Natural killer cell (primary cell): ENCODE results near the gene ALPL. TPM values are rescaled to one million over a fixed set of nuclear protein-coding genes. Genes with fewer than 3 reads are reported as not detected.

Source experiments
- ATAC-seq, 3 donors: fragments of 150-1000 bp in 2 of 3; fragments of 200-7000 bp in 1 of 3; cut with Tn5 transposase; 1 replicate in 1 of 3; 2 replicates in 2 of 3; pipeline ENCODE4 v1.10.0; 2021; ENCODE audit warnings: mild to moderate bottlenecking in 2 of 3, moderate library complexity in 2 of 3
- DNase-seq, 2 donors: peaks; one replicate each; pipeline versions ENCODE4 v3.0.0 to v3.0.0-alpha.2; 2013 to 2021; ENCODE audit warnings: mixed read lengths in 1 of 2
- H3K27ac ChIP-seq: one replicate; pipeline ENCODE4 v1.5.1; 2013; ENCODE audit warnings: mild to moderate bottlenecking, low read length
- H3K27me3 ChIP-seq: one replicate; pipeline ENCODE4 v1.6.1; 2013; ENCODE audit warnings: low read length; ENCODE audit not compliant: control insufficient read depth, insufficient read depth
- H3K36me3 ChIP-seq: one replicate; pipeline ENCODE4 v1.6.1; 2013; ENCODE audit warnings: low read length; ENCODE audit not compliant: control insufficient read depth, insufficient read depth
- H3K4me1 ChIP-seq: one replicate; pipeline ENCODE4 v1.6.1; 2013; ENCODE audit warnings: low read length; ENCODE audit not compliant: control insufficient read depth, insufficient read depth
- H3K4me3 ChIP-seq: one replicate; pipeline ENCODE4 v1.5.1; 2013; ENCODE audit warnings: low read length
- H3K9me3 ChIP-seq: one replicate; pipeline ENCODE4 v1.6.1; 2013; ENCODE audit warnings: low read length; ENCODE audit not compliant: control insufficient read depth, insufficient read depth
- H3K27ac Mint-ChIP-seq, 2 donors: one replicate each; pipeline ENCODE4 v1.8.0; 2022; ENCODE audit warnings: mild to moderate bottlenecking in 2 of 2, mixed read lengths in 2 of 2, moderate library complexity in 1 of 2
- H3K27me3 Mint-ChIP-seq, 2 donors: one replicate each; pipeline ENCODE4 v1.8.0; 2022; ENCODE audit warnings: low read depth in 2 of 2, mixed read lengths in 2 of 2
- H3K36me3 Mint-ChIP-seq: one replicate; pipeline ENCODE4 v1.8.0; 2022; ENCODE audit warnings: mixed read lengths
- H3K4me1 Mint-ChIP-seq, 2 donors: one replicate each; pipeline ENCODE4 v1.8.0; 2022; ENCODE audit warnings: mixed read lengths in 2 of 2
- H3K4me3 Mint-ChIP-seq: one replicate; pipeline ENCODE4 v1.8.0; 2022; ENCODE audit warnings: mild to moderate bottlenecking, moderate library complexity, mixed read lengths
- H3K9me3 Mint-ChIP-seq, 2 donors: one replicate each; pipeline ENCODE4 v1.8.0; 2022; ENCODE audit warnings: mixed read lengths in 2 of 2
- CTCF ChIP-seq: fragments of 200-600 bp; IDR thresholded peaks from one replicate; pipeline ENCODE4 v1.8.0; 2022; ENCODE audit warnings: antibody characterized with exemption
- WGBS: methylation state at CpG from one replicate; pipeline ENCODE4 v1.1.7; 2013; ENCODE audit warnings: missing lambda C conversion rate; ENCODE audit not compliant: insufficient coverage; 5-methylcytosine and 5-hydroxymethylcytosine counted together
- intact Hi-C: fragments of 100-400 bp; cut with micrococcal nuclease; formaldehyde crosslinking; loops from one replicate; pipeline ENCODE4 v1.14.2; 2022
- total RNA-seq, 4 donors: library from RNA; stranded (reverse); fragments of 120-200 nt in 1 of 4; gene quantifications; one replicate each; pipeline versions ENCODE4 v1.2.3 to v1.2.4, GENCODE V29; 2013 to 2022

The ALPL gene
- total RNA-seq, 3 donors from 2014 or later (not counting 1 experiment from before 2014, with no cell fraction given) = 2.4 TPM; not detected in 2

- intact Hi-C loops = no loop called here
- no peaks in the 10 kb centered on the region for H3K4me1 ChIP-seq
- Mint-ChIP-seq H3K4me1 (no peaks in the 10 kb centered on the region), H3K36me3 (no peaks in the 10 kb centered on the region), H3K27me3 (peaks cover 0 to 10% of the 10 kb centered on the region in 2 donors), H3K4me3 (no peak overlapping the region), H3K27ac (no peak overlapping the region), H3K9me3 (no peaks in the 10 kb centered on the region)
- DNase-seq (no peak), ATAC-seq (no peak)
- TF ChIP-seq CTCF = no peak
- H3K9me3 ChIP-seq = no peaks in the 10 kb centered on the region
- H3K36me3 ChIP-seq = no peaks in the 10 kb centered on the region
- H3K27me3 ChIP-seq = no peaks in the 10 kb centered on the region
- WGBS = 89% methylated on average over 3 of the region's 5 CpGs
- no peak overlapping the region for H3K4me3 ChIP-seq
- H3K27ac ChIP-seq = no peak overlapping the region
Measured at GRCh38 chr1:21576798-21577187, 67.6 kb downstream of the ALPL start.

- no peaks in the 10 kb centered on the region for H3K36me3 Mint-ChIP-seq
- Histone ChIP-seq H3K4me3 (no peak overlapping the region), H3K27ac (no peak overlapping the region), H3K27me3 (no peaks in the 10 kb centered on the region), H3K36me3 (no peaks in the 10 kb centered on the region), H3K9me3 (no peaks in the 10 kb centered on the region), H3K4me1 (no peaks in the 10 kb centered on the region)
- no peaks in the 10 kb centered on the region for H3K9me3 Mint-ChIP-seq
- H3K4me1 Mint-ChIP-seq = no peaks in the 10 kb centered on the region
- no peak for DNase-seq
- TF ChIP-seq CTCF = no peak
- H3K4me3 Mint-ChIP-seq = no peak overlapping the region
- H3K27me3 Mint-ChIP-seq = peaks cover 0 to 10% of the 10 kb centered on the region in 2 donors
- ATAC-seq = no peak
- intact Hi-C loops = no loop called here
- 85% methylated on average over 26 of the region's 26 CpGs for WGBS
- H3K27ac Mint-ChIP-seq = no peak overlapping the region
Measured at GRCh38 chr1:21577324-21577723, 68.1 kb downstream of the ALPL start.

GRCh38 chr1:21577933-21578332, 68.7 kb downstream of the ALPL start:
- DNase-seq (no peak), ATAC-seq (no peak)
- Mint-ChIP-seq H3K4me1 (no peaks in the 10 kb centered on the region), H3K9me3 (no peaks in the 10 kb centered on the region), H3K27me3 (peaks cover 0 to 10% of the 10 kb centered on the region in 2 donors), H3K4me3 (no peak overlapping the region), H3K27ac (no peak overlapping the region), H3K36me3 (no peaks in the 10 kb centered on the region)
- H3K4me1 ChIP-seq = no peaks in the 10 kb centered on the region
- 94% methylated on average over 9 of the region's 9 CpGs for whole genome bisulfite sequencing
- H3K4me3 ChIP-seq = no peak overlapping the region
- no peaks in the 10 kb centered on the region for H3K36me3 ChIP-seq
- H3K27ac ChIP-seq = no peak overlapping the region
- no peaks in the 10 kb centered on the region for H3K27me3 ChIP-seq
- TF ChIP-seq CTCF = no peak
- intact Hi-C loops = no loop called here
- no peaks in the 10 kb centered on the region for H3K9me3 ChIP-seq

GRCh38 chr1:21579791-21580190, 70.6 kb downstream of the ALPL start:
- no peaks in the 10 kb centered on the region for H3K27me3 ChIP-seq
- Mint-ChIP-seq H3K9me3 (no peaks in the 10 kb centered on the region), H3K27ac (no peak overlapping the region), H3K4me3 (no peak overlapping the region), H3K27me3 (no peaks in the 10 kb centered on the region), H3K4me1 (no peaks in the 10 kb centered on the region), H3K36me3 (no peaks in the 10 kb centered on the region)
- TF ChIP-seq CTCF = no peak
- ATAC-seq (no peak), DNase-seq (no peak)
- H3K9me3 ChIP-seq = no peaks in the 10 kb centered on the region
- intact Hi-C loops = no loop called here
- 57% methylated on average over 3 of the region's 3 CpGs for WGBS
- H3K4me1 ChIP-seq = no peaks in the 10 kb centered on the region
- no peak overlapping the region for H3K4me3 ChIP-seq
- H3K36me3 ChIP-seq = no peaks in the 10 kb centered on the region
- H3K27ac ChIP-seq = no peak overlapping the region
